SU-DHL-6 (cell line): ENCODE measurements around the gene HMX2.

ENCODE experiments used
- H2AFZ ChIP-seq: fragments of 200-600 bp; sonication (generic); 2 replicates; pipeline ENCODE4 v1.6.1; 2014; ENCODE audit warnings: low read depth, mild to moderate bottlenecking, moderate library complexity, mixed read lengths, antibody characterized with exemption, low read length; ENCODE audit not compliant: severe bottlenecking
- H3F3A ChIP-seq: fragments of 200-600 bp; shearing (Covaris generic); 2 replicates; pipeline ENCODE4 v1.6.0; 2016; ENCODE audit warnings: antibody characterized with exemption, mild to moderate bottlenecking; ENCODE audit not compliant: insufficient read depth
- H3K27ac ChIP-seq: fragments of 200-600 bp; sonication (generic); 2 replicates; pipeline ENCODE4 v1.5.1; 2016; ENCODE audit warnings: low read depth, mild to moderate bottlenecking, low read length, moderate library complexity, mixed read lengths
- H3K27me3 ChIP-seq: fragments of 200-600 bp; sonication (generic), shearing (Covaris generic); 2 replicates; pipeline ENCODE4 v1.6.0; 2014; ENCODE audit warnings: mild to moderate bottlenecking, low read length
- H3K36me3 ChIP-seq: fragments of 200-600 bp; sonication (generic); 2 replicates; pipeline ENCODE4 v1.6.1; 2014; ENCODE audit warnings: mild to moderate bottlenecking, low read length, mixed read lengths
- H3K4me2 ChIP-seq: fragments of 300-600, 200-600 bp; shearing (Covaris generic), sonication (generic); 2 replicates; pipeline ENCODE4 v1.6.0; 2014; ENCODE audit warnings: low read length, low read depth, mild to moderate bottlenecking; ENCODE audit not compliant: poor library complexity, severe bottlenecking
- H3K4me3 ChIP-seq: fragments of 200-600 bp; sonication (generic); 2 replicates; pipeline ENCODE4 v1.5.1; 2014; ENCODE audit warnings: antibody characterized with exemption, low read length, mild to moderate bottlenecking, mixed read lengths; ENCODE audit not compliant: insufficient read depth, poor library complexity, severe bottlenecking
- H3K79me2 ChIP-seq: fragments of 200-600 bp; sonication (generic); 2 replicates; pipeline ENCODE4 v1.6.1; 2014; ENCODE audit warnings: mild to moderate bottlenecking, low read length, moderate library complexity; ENCODE audit not compliant: insufficient read depth
- H3K9ac ChIP-seq: fragments of 200-600 bp; sonication (generic); 2 replicates; pipeline ENCODE4 v1.7.0; 2014; ENCODE audit warnings: mild to moderate bottlenecking, low read length
- H3K9me2 ChIP-seq: fragments of 200-600 bp; sonication (generic); replicated peaks from 2 replicates; pipeline ENCODE4 v1.6.1; 2014; ENCODE audit warnings: low read length; ENCODE audit not compliant: insufficient read depth
- H3K9me3 ChIP-seq: fragments of 200-600 bp; sonication (generic); 2 replicates; pipeline ENCODE4 v1.6.1; 2014; ENCODE audit warnings: low read length, mixed read lengths; ENCODE audit not compliant: insufficient read depth
- H4K20me1 ChIP-seq: fragments of 200-600 bp; sonication (generic); 2 replicates; pipeline ENCODE4 v1.6.1; 2014; ENCODE audit warnings: low read depth, mild to moderate bottlenecking, antibody characterized with exemption, low read length, moderate library complexity, mixed read lengths
- CTCF ChIP-seq: fragments of 200-600 bp; sonication (generic); IDR thresholded peaks from one replicate; pipeline ENCODE4 v1.5.1; 2017; ENCODE audit warnings: antibody characterized with exemption, mild to moderate bottlenecking, low read length, moderate library complexity; ENCODE audit not compliant: insufficient read depth, poor library complexity, severe bottlenecking
- EZH2phosphoT487 ChIP-seq: fragments of 200-600 bp; sonication (generic), shearing (Covaris generic); conservative IDR thresholded peaks from 2 replicates; pipeline ENCODE4 v1.6.1; 2018; ENCODE audit warnings: mild to moderate bottlenecking, antibody characterized with exemption, low read length, moderate library complexity, mixed read lengths

Gene HMX2

DNA sequence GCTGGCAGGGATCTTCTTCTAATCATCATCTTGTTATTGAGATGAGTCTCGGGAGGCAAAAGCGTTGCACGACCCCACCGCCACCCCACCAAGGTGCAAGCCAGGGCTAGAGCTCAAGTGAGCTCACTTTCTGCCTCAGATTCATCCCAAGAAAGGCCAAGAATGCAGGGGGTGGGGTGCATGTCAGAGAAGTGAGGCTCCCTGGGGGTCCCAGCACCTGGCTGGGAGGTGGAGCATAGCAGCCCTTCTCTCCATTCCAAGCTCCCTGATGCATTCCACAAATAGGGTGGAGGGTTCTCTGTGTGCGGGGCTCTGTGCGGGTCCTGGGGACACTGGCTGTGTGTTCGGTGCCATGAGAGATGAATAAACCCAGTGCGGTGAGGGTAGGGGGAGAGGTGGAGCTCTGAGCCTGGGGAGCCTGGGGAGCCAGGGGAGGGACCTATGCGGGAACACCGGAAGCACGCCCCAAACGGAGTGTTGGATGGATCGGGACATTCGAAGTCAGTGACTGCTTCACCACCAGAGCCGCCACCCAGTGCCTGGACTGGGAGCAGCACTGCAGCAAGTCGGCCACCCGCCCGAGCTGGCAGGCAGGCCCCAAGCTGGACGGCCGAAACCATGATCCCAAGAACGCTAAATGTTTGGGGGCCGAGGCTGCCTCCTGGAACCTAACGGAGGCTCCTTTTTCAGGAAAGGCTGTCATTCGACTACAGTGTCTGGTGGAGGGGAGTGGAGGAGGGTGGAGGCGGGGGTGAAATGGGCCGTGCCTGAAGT, 30.1 kb upstream of the HMX2 start:
- Histone ChIP-seq H3K4me3 (no peak overlapping the region), H3K27ac (no peak overlapping the region), H3K4me2 (no peak overlapping the region), H3K9me3 (no peaks in the 10 kb centered on the region), H2AFZ (no peak overlapping the region), H3K9ac (no peak overlapping the region), H3K79me2 (no peaks in the 10 kb centered on the region), H3K27me3 (no peaks in the 10 kb centered on the region), H4K20me1 (no peaks in the 10 kb centered on the region), H3K9me2 (no peaks in the 10 kb centered on the region), H3K36me3 (no peaks in the 10 kb centered on the region), H3F3A (no peaks in the 10 kb centered on the region)
- no peak for TF ChIP-seq CTCF
- TF ChIP-seq EZH2phosphoT487 = no peak

GRCh38 chr10:123119081-123119480, 28.9 kb upstream of the HMX2 start:
- Histone ChIP-seq H3K79me2 (no peaks in the 10 kb centered on the region), H3K9me2 (no peaks in the 10 kb centered on the region), H3K4me2 (no peak overlapping the region), H3K9ac (no peak overlapping the region), H2AFZ (no peak overlapping the region), H3K9me3 (no peaks in the 10 kb centered on the region), H3K27me3 (no peaks in the 10 kb centered on the region), H3F3A (no peaks in the 10 kb centered on the region), H3K27ac (no peak overlapping the region), H3K4me3 (no peak overlapping the region), H3K36me3 (no peaks in the 10 kb centered on the region), H4K20me1 (no peaks in the 10 kb centered on the region)
- no peak for TF ChIP-seq EZH2phosphoT487
- TF ChIP-seq CTCF = no peak

- no peak overlapping the region for H3K27ac ChIP-seq
- H3K9me2 ChIP-seq = no peaks in the 10 kb centered on the region
- no peaks in the 10 kb centered on the region for H4K20me1 ChIP-seq
- H3K79me2 ChIP-seq = no peaks in the 10 kb centered on the region
- no peak overlapping the region for H3K4me2 ChIP-seq
- H3K9ac ChIP-seq = no peak overlapping the region
- no peaks in the 10 kb centered on the region for H3K9me3 ChIP-seq
- H3F3A ChIP-seq = no peaks in the 10 kb centered on the region
- H3K4me3 ChIP-seq = no peak overlapping the region
- TF ChIP-seq CTCF (no peak), EZH2phosphoT487 (no peak)
- no peak overlapping the region for H2AFZ ChIP-seq
- H3K36me3 ChIP-seq = no peaks in the 10 kb centered on the region
- no peaks in the 10 kb centered on the region for H3K27me3 ChIP-seq
Measured at GRCh38 chr10:123126246-123126645, 21.7 kb upstream of the HMX2 start.
